Breast epithelium (tissue), 4 donors: ENCODE measurements around the gene SNRPD1. TPM values are rescaled to one million over a fixed set of nuclear protein-coding genes. Genes with fewer than 3 reads are reported as not detected.
A peak's percentile ranks its signal among the peaks of the same experiment; 100 is the strongest.
"Not testable (repeated sequence)": the region's sequence is repeated elsewhere in the genome, so short reads cannot be mapped to it uniquely, and the experiment has no call there.

Experiments
- DNase-seq, 2 donors: peaks; one replicate each; pipeline ENCODE4 v3.0.0-alpha.2; 2019; ENCODE audit warnings: low spot score in 2 of 2
- H3K27ac ChIP-seq, 2 donors: fragments of 200-600 bp; sonication (generic) in 1 of 2; one replicate each; pipeline ENCODE4 v1.5.1; 2016 to 2019; ENCODE audit warnings: mild to moderate bottlenecking in 1 of 2
- H3K27me3 ChIP-seq, 2 donors: fragments of 200-600 bp; sonication (generic) in 1 of 2; one replicate each; pipeline versions ENCODE4 v1.5.1 to v1.6.0; 2017 to 2019; ENCODE audit warnings: control low read depth in 1 of 2, mild to moderate bottlenecking in 1 of 2
- H3K36me3 ChIP-seq: fragments of 200-600 bp; one replicate; pipeline ENCODE4 v1.5.1; 2019
- H3K4me1 ChIP-seq, 2 donors: fragments of 200-600 bp; sonication (generic); one replicate each; pipeline ENCODE4 v1.5.1; 2016 to 2019; ENCODE audit warnings: control low read depth in 1 of 2
- H3K4me3 ChIP-seq, 3 donors: fragments of 200-600 bp; sonication (generic); 1 replicate in 2 of 3; 2 replicates in 1 of 3; pipeline ENCODE4 v1.5.1; 2016 to 2019; ENCODE audit warnings: mild to moderate bottlenecking in 3 of 3, moderate library complexity in 2 of 3
- H3K9me3 ChIP-seq, 2 donors: fragments of 200-600 bp; sonication (generic) in 1 of 2; one replicate each; pipeline ENCODE4 v1.5.1; 2016 to 2019; ENCODE audit warnings: control low read depth in 1 of 2
- POLR2A ChIP-seq: fragments of 450-650 bp; IDR thresholded peaks from one replicate; pipeline ENCODE4 v1.6.1; 2016; ENCODE audit warnings: antibody characterized with exemption, mild to moderate bottlenecking, moderate library complexity
- POLR2AphosphoS5 ChIP-seq, 3 donors: sonication (generic); formaldehyde crosslinking; IDR thresholded peaks; one replicate each; pipeline ENCODE4 v1.6.1; 2017; ENCODE audit warnings: antibody characterized with exemption in 3 of 3
- intact Hi-C: fragments of 100-400 bp; cut with DNase I; formaldehyde crosslinking; loops from one replicate; pipeline ENCODE4 v1.15.1; 2023; ENCODE audit warnings: low total_unique reads
- total RNA-seq, 3 donors: library from RNA; depleted of rRNA; stranded (reverse); fragments of >200 nt; gene quantifications; one replicate each; pipeline ENCODE4 v1.1.0, GENCODE V29; 2016
- TF ChIP-seq, protein P1 (sequence below), 3 donors: fragments of 450-650 bp; IDR thresholded peaks; one replicate each; pipeline ENCODE4 v1.5.1; 2016 to 2017; ENCODE audit warnings: antibody characterized with exemption in 3 of 3, mild to moderate bottlenecking in 3 of 3, moderate library complexity in 3 of 3

The SNRPD1 gene
- total RNA-seq, 3 donors from 2014 or later: 6.7 to 11.8 (median 10.4) TPM

DNA sequence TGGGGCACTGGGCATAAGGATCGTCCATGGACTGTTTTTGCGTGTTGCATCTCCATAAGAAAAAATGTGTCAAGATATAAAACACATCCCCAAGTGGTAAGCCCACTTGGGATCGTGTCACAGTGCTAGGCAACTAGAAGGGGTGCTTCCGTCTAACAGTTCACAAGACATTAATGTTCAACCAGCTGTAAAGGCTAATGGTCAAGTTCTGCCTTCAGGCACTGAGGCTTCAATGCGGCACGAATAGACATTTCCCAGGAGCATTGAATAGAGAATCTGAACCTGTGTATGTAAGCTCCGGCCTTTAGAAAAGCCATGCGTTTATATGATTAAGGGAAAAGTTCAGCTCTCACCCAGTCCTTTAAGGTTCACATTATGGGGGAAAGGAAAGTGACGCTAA lies 50.5 kb downstream of the SNRPD1 start:
- DNase-seq: no peak
- no peak overlapping the region for H3K4me3 ChIP-seq
- no peaks in the 10 kb centered on the region for H3K27me3 ChIP-seq
- intact Hi-C loops: no loop called here
- H3K36me3 ChIP-seq: no peaks in the 10 kb centered on the region
- no peak overlapping the region for H3K27ac ChIP-seq
- H3K4me1 ChIP-seq: no peaks in the 10 kb centered on the region
- H3K9me3 ChIP-seq: no peaks in the 10 kb centered on the region
- no peak for TF ChIP-seq POLR2AphosphoS5 (IDR thresholded peaks at IDR 0.05)
- TF ChIP-seq, protein P1, sequence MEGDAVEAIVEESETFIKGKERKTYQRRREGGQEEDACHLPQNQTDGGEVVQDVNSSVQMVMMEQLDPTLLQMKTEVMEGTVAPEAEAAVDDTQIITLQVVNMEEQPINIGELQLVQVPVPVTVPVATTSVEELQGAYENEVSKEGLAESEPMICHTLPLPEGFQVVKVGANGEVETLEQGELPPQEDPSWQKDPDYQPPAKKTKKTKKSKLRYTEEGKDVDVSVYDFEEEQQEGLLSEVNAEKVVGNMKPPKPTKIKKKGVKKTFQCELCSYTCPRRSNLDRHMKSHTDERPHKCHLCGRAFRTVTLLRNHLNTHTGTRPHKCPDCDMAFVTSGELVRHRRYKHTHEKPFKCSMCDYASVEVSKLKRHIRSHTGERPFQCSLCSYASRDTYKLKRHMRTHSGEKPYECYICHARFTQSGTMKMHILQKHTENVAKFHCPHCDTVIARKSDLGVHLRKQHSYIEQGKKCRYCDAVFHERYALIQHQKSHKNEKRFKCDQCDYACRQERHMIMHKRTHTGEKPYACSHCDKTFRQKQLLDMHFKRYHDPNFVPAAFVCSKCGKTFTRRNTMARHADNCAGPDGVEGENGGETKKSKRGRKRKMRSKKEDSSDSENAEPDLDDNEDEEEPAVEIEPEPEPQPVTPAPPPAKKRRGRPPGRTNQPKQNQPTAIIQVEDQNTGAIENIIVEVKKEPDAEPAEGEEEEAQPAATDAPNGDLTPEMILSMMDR (IDR thresholded peaks at IDR 0.05): no peak
- TF ChIP-seq POLR2A: no peak

DNA sequence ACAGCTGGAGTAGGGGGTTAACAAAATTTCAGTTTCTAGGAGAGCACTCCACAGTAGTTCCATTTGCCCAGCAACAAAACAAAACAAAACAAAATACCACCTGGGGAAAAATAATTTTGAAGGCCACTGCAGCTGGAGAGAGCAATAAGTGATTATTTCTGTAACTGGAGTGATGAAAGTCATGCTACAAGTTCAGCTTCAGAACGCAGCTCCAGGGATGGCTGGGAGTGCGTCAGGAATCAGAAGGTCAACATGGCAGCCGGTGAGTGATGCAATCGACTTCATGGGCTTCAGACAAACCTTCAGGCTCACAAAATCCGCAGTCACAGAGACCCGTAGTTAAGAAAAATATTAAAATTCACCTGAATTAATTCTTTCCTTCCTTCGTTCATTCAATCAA lies 51.5 kb downstream of the SNRPD1 start:
- no peaks in the 10 kb centered on the region for H3K4me1 ChIP-seq
- H3K36me3 ChIP-seq: no peaks in the 10 kb centered on the region
- no peak for DNase-seq
- no peak overlapping the region for H3K27ac ChIP-seq
- H3K9me3 ChIP-seq: no peaks in the 10 kb centered on the region
- no peaks in the 10 kb centered on the region for H3K27me3 ChIP-seq
- no peak overlapping the region for H3K4me3 ChIP-seq
- TF ChIP-seq POLR2A (no peak), POLR2AphosphoS5 (IDR thresholded peaks at IDR 0.05) (no peak)
- TF ChIP-seq, protein P1 (IDR thresholded peaks at IDR 0.05): no peak
- intact Hi-C loops: no loop called here

DNA sequence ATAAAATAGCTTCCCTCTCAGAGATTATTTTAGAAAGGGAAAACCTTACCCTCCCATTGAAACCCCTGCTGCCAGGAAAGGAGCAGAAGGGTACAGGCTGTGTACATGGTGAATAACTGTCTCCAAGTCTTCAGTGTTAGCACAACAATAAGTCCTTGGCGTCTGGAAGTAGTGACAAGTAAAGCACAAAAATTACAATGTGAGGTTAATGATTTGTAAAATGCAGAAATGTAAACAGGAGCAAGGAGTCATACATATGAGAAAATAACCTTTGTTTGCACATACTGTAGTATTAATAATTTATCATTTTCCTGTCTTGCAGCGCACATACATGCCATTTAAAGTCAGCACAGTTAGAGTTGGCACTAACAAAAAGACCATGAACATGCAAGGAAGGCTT lies 52.0 kb downstream of the SNRPD1 start:
- no peak overlapping the region for H3K4me3 ChIP-seq
- no peaks in the 10 kb centered on the region for H3K27me3 ChIP-seq
- H3K4me1 ChIP-seq: no peaks in the 10 kb centered on the region
- H3K27ac ChIP-seq: no peak overlapping the region
- DNase-seq: no peak
- no peaks in the 10 kb centered on the region for H3K9me3 ChIP-seq
- TF ChIP-seq POLR2A: no peak
- TF ChIP-seq, protein P1 (IDR thresholded peaks at IDR 0.05): no peak
- TF ChIP-seq POLR2AphosphoS5 (IDR thresholded peaks at IDR 0.05): no peak
- H3K36me3 ChIP-seq: no peaks in the 10 kb centered on the region
- intact Hi-C loops: no loop called here

DNA sequence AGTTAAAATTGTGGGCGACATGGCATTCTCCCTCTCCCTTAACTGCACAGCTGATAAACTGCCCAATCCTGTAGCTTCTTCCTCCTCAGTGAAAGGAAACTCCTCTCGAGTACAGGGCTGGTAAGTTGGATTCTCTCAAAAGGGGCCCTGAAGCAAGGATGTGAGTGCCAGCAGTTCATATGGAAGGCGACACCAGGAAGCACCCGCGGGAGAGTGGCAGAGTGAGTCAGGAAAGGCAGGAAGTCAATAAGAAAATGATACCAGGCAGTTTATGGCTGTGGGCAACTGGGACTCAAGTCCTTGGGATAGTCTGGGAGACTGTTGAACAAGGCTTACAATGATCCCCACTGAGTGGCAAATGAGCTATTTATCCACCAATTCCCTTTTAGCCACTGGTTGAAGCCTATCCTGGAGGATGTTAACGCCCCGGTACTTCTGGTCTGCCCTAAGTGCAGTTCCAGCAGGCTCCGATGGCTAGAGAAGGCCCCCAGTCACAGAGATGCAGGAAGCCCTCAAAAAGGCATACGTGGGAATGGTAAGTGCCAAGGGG lies 57.7 kb downstream of the SNRPD1 start:
- no peak for TF ChIP-seq POLR2A
- TF ChIP-seq POLR2AphosphoS5 (IDR thresholded peaks at IDR 0.05): no peak
- TF ChIP-seq, protein P1 (IDR thresholded peaks at IDR 0.05): no peak
- H3K9me3 ChIP-seq: no peaks in the 10 kb centered on the region
- no peaks in the 10 kb centered on the region for H3K4me1 ChIP-seq
- peak overlapping the region in 1 of 2 donors; percentile 16 for H3K27ac ChIP-seq
- H3K27me3 ChIP-seq: no peaks in the 10 kb centered on the region
- no peaks in the 10 kb centered on the region for H3K36me3 ChIP-seq
- H3K4me3 ChIP-seq: no peak overlapping the region
- intact Hi-C loops: no loop called here
- no peak for DNase-seq

DNA sequence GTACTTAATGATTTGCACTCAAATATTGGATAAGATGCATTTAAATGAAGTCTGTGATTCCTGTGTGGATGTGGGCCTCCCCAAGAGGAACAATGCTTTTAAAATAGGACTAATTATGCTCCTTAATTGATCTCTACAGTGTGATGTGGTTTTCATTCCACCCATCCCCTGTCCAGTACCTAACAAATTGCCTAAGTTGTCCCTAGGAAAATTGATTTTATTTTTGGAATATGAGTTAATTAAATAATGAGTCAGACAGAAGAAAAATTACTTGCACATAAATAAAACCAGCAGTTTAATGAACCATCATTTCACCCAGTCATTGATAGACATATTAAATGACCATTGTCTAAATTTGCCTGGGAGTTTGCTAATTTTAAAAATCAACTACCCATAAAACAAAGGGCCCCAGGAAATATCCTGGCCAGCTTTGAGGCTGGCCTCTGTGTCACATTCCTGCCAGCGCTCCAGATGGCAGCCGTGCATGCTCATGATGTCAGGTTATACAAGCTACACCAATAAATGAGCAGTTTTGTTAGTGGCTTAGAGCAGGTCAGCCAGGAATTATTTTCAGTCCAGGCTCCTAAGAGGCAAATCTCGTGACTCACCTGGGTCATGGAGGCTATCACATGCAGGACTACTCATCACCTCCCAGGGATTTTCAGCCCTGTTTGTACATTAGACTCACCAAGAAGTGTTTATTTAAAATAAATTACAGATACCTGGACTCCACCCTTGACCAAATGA lies 60.6 kb downstream of the SNRPD1 start:
- Histone ChIP-seq H3K4me3 (no peak overlapping the region), H3K36me3 (no peaks in the 10 kb centered on the region), H3K9me3 (no peaks in the 10 kb centered on the region), H3K27ac (peak overlapping the region; percentile 14 to 61), H3K27me3 (no peaks in the 10 kb centered on the region), H3K4me1 (no peaks in the 10 kb centered on the region)
- TF ChIP-seq, protein P1 (IDR thresholded peaks at IDR 0.05): no peak
- TF ChIP-seq POLR2A: no peak
- no peak for TF ChIP-seq POLR2AphosphoS5 (IDR thresholded peaks at IDR 0.05)
- intact Hi-C loops: no loop called here
- DNase-seq: peak in 1 of 2 donors; percentile 54

DNA sequence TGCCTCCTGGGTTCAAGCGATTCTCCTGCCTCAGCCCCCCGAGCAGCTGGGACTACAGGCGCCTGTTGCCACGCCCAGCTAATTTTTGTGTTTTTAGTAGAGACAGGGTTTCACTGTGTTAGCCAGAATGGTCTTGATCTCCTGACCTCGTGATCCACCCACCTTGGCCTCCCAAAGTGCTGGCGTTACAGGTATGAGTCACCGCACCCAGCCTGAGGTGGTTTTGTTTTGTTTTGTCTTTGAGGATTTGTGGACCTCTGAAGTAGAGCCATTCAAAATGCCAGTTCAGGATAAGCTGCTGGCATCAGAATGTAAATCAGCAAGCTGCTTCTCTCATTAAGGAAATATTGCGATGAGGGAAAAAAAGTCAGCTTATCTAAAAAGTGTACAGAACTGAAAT lies 63.2 kb downstream of the SNRPD1 start:
- H3K27ac ChIP-seq, H3K27me3 ChIP-seq, DNase-seq, H3K4me1 ChIP-seq, H3K4me3 ChIP-seq, intact Hi-C loops, H3K36me3 ChIP-seq, H3K9me3 ChIP-seq: not testable (repeated sequence)
